Parathyroid adenoma (tissue), 2 donors: ENCODE data around the gene MTX1.
"Not testable (repeated sequence)": the region's sequence is repeated elsewhere in the genome, so short reads cannot be mapped to it uniquely, and the experiment has no call there.

ENCODE experiments used
- H2AFZ ChIP-seq: fragments of 300-600 bp; sonication (generic); one replicate; pipeline ENCODE4 v1.7.0; 2017; ENCODE audit warnings: antibody characterized with exemption, mild to moderate bottlenecking
- H3K27ac ChIP-seq: fragments of 300-600 bp; sonication (generic); one replicate; pipeline ENCODE4 v1.7.0; 2017
- H3K27me3 ChIP-seq: fragments of 300-600 bp; sonication (generic); one replicate; pipeline ENCODE4 v1.7.0; 2017; ENCODE audit warnings: low read length; ENCODE audit not compliant: control insufficient read depth, insufficient read depth
- H3K36me3 ChIP-seq: fragments of 300-600 bp; sonication (generic); one replicate; pipeline ENCODE4 v1.7.0; 2017; ENCODE audit warnings: low read length; ENCODE audit not compliant: control insufficient read depth, insufficient read depth
- H3K4me1 ChIP-seq: fragments of 300-600 bp; sonication (generic); one replicate; pipeline ENCODE4 v1.7.0; 2017; ENCODE audit warnings: control low read depth
- H3K4me2 ChIP-seq: fragments of 300-600 bp; sonication (generic); one replicate; pipeline ENCODE4 v1.7.0; 2017; ENCODE audit warnings: low read length
- H3K4me3 ChIP-seq: fragments of 300-600 bp; sonication (generic); one replicate; pipeline ENCODE4 v1.7.0; 2017; ENCODE audit warnings: low read depth, low read length
- H3K79me2 ChIP-seq: fragments of 300-600 bp; sonication (generic); one replicate; pipeline ENCODE4 v1.7.0; 2017; ENCODE audit warnings: control low read depth
- H3K9ac ChIP-seq: fragments of 300-600 bp; sonication (generic); one replicate; pipeline ENCODE4 v1.7.0; 2017; ENCODE audit warnings: mild to moderate bottlenecking
- H3K9me3 ChIP-seq: fragments of 300-600 bp; sonication (generic); one replicate; pipeline ENCODE4 v1.7.0; 2017; ENCODE audit warnings: low read length; ENCODE audit not compliant: control insufficient read depth
- CTCF ChIP-seq: fragments of 300-600 bp; sonication (generic); IDR thresholded peaks from one replicate; pipeline ENCODE4 v1.7.0; 2017; ENCODE audit warnings: antibody characterized with exemption, mild to moderate bottlenecking
- donor health status: primary hyperparathyroidism.

Gene MTX1

DNA sequence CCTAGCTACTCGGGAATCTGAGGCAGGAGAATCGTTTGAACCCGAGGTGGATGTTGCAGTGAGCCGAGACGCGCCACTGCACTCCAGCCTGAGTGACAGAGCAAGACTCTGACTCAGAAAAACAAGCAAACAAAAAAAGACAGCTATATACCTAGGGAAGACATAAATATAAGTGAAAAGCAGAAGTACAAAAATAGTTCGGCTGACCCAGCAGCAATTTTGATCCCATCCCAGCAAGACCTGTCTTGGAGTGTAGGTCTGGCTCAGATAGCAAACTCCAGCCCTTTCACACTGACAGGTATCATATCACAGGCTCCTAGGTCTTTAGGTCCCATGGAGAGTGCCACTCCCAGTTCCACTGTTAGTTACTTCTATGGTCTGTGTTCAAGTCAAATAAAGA is 14.6 kb downstream of the MTX1 start:
- peak overlapping the region; percentile 34 for H3K4me2 ChIP-seq
- no peaks in the 10 kb centered on the region for H3K36me3 ChIP-seq
- peaks cover 10% of the 10 kb centered on the region for H3K4me1 ChIP-seq
- no peak for TF ChIP-seq CTCF
- H3K9me3 ChIP-seq = no peaks in the 10 kb centered on the region
- H2AFZ ChIP-seq = no peak overlapping the region
- H3K9ac ChIP-seq = no peak overlapping the region
- H3K27me3 ChIP-seq = no peaks in the 10 kb centered on the region
- H3K27ac ChIP-seq = no peak overlapping the region
- no peak overlapping the region for H3K4me3 ChIP-seq
- no peaks in the 10 kb centered on the region for H3K79me2 ChIP-seq

DNA sequence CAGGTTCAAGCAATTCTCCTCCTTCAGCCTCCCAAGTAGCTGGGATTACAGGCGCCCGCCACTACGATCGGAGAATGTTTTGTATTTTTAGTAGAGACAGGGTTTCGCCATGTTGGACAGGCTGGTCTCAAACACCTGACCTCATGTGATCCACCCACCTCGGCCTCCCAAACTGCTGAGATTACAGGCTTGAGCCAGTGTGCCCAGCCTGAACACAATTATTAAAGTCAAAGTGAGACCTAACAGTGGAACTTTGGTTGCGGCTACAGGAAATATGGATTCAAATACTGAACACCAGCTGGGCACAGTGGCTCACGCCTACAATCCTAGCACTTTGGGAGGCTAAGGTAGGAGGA is 16.9 kb downstream of the MTX1 start:
- peaks cover 10% of the 10 kb centered on the region for H3K4me1 ChIP-seq
- peak overlapping the region; percentile 99 for H3K4me2 ChIP-seq
- H3K79me2 ChIP-seq, H3K9ac ChIP-seq, H2AFZ ChIP-seq, H3K27me3 ChIP-seq, H3K36me3 ChIP-seq, H3K9me3 ChIP-seq: not testable (repeated sequence)
- H3K27ac ChIP-seq = peak overlapping the region; percentile 89
- peak overlapping the region; percentile 25 for H3K4me3 ChIP-seq

GRCh38 chr1:155226188-155226909 is 17.9 kb downstream of the MTX1 start:
- Histone ChIP-seq H3K9ac (no peak overlapping the region), H3K27ac (peak overlapping the region; percentile 89), H3K27me3 (no peaks in the 10 kb centered on the region), H3K4me3 (peak overlapping the region; percentile 98), H3K4me2 (peak overlapping the region; percentile 99), H3K36me3 (no peaks in the 10 kb centered on the region), H2AFZ (peak overlapping the region; percentile 74), H3K4me1 (peaks cover 13% of the 10 kb centered on the region), H3K9me3 (no peaks in the 10 kb centered on the region), H3K79me2 (no peaks in the 10 kb centered on the region)
- peak; percentile 41 for TF ChIP-seq CTCF

DNA sequence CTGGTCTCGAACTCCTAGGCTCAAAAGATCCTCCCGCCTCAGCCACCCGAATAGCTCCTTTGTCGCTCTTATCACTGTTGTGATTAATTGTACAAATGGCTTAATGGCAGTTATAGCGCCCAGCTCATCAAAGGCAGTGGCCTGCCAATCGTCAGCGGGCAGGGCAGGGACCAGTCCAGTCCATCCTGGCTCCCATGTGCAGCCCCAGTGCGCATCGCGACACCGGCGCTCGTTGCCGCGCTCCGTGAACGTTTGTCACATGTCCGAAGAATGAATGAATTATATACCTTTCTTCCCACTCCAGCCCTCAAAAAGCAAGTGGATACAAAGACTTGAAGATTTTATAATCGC is 18.4 kb downstream of the MTX1 start:
- H3K9ac ChIP-seq = peak overlapping the region; percentile 50
- peak overlapping the region; percentile 99 for H3K4me2 ChIP-seq
- no peaks in the 10 kb centered on the region for H3K36me3 ChIP-seq
- peak overlapping the region; percentile 74 for H2AFZ ChIP-seq
- TF ChIP-seq CTCF = no peak
- H3K9me3 ChIP-seq = no peaks in the 10 kb centered on the region
- no peaks in the 10 kb centered on the region for H3K79me2 ChIP-seq
- no peaks in the 10 kb centered on the region for H3K27me3 ChIP-seq
- H3K4me1 ChIP-seq = peaks cover 19% of the 10 kb centered on the region
- H3K27ac ChIP-seq = peak overlapping the region; percentile 89
- H3K4me3 ChIP-seq = peak overlapping the region; percentile 98

DNA sequence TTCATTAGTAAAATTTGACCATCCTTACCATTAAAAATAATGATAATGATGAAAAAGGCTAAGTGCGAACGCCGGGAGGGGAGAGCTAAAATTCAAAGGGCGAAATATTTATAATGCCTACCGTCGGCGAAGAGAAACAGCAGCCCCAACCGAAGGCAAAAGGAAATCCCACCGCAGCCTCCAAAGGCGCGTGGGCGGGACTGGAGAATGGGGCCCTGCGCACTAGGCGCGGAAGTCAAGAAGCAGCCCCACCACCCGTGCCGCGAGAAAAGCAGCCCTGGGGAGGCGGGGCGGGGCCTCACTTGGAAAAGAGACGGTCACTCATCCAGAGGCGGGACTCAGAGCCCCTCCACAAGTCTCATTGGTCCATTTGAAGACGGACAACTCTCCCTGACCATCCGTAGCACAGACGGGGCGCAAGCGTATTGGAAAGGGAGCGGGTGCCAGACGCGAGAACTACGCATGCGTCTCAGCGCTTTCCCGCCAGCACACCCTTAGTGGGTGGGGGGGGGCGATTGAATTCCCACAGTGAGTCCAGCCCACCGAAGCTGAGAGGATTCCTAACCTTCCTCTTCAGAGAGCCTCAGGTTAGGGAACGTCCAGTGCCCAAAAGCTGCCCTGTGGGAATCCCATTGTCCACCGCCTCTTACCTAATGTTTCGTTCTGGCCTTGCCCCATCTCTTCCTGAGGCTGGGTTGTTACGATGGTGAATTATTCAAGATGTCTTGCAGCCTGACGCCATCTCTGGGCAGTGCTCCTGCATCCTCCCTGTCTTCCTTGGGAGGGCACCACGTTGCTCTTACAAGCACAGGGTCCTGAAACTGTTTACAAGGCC is 19.0 kb downstream of the MTX1 start:
- Histone ChIP-seq H3K4me3 (peak overlapping the region; percentile 98), H3K36me3 (no peaks in the 10 kb centered on the region), H3K9me3 (no peaks in the 10 kb centered on the region), H3K4me2 (peak overlapping the region; percentile 99), H3K4me1 (peaks cover 20% of the 10 kb centered on the region), H3K27me3 (no peaks in the 10 kb centered on the region), H3K9ac (peak overlapping the region; percentile 50), H3K79me2 (no peaks in the 10 kb centered on the region), H3K27ac (peak overlapping the region; percentile 89), H2AFZ (peak overlapping the region; percentile 74)
- no peak for TF ChIP-seq CTCF
